Parietal lobe (tissue), 1 donor: Measurements from ENCODE around the gene SAMD5. TPM values are rescaled to one million over a fixed set of nuclear protein-coding genes. Genes with fewer than 3 reads are reported as not detected.

ENCODE experiments used
- total RNA-seq: library from RNA; depleted of rRNA; stranded (reverse); fragments of >200 nt; gene quantifications from one replicate; pipeline ENCODE4 v1.2.3, GENCODE V29; 2014

Gene SAMD5
- total RNA-seq, result 22.5 TPM

GRCh38 chr6:147508042-147508865, at the start of gene SAMD5:
TSS of gene SAMD5 (plus strand) at chr6:147508690. CDS start at chr6:147508929, 239 bp downstream.

